ENCODE results near the gene TCIRG1.
"Not testable (repeated sequence)": the region's sequence is repeated elsewhere in the genome, so short reads cannot be mapped to it uniquely, and the experiment has no call there.

Gene TCIRG1

DNA sequence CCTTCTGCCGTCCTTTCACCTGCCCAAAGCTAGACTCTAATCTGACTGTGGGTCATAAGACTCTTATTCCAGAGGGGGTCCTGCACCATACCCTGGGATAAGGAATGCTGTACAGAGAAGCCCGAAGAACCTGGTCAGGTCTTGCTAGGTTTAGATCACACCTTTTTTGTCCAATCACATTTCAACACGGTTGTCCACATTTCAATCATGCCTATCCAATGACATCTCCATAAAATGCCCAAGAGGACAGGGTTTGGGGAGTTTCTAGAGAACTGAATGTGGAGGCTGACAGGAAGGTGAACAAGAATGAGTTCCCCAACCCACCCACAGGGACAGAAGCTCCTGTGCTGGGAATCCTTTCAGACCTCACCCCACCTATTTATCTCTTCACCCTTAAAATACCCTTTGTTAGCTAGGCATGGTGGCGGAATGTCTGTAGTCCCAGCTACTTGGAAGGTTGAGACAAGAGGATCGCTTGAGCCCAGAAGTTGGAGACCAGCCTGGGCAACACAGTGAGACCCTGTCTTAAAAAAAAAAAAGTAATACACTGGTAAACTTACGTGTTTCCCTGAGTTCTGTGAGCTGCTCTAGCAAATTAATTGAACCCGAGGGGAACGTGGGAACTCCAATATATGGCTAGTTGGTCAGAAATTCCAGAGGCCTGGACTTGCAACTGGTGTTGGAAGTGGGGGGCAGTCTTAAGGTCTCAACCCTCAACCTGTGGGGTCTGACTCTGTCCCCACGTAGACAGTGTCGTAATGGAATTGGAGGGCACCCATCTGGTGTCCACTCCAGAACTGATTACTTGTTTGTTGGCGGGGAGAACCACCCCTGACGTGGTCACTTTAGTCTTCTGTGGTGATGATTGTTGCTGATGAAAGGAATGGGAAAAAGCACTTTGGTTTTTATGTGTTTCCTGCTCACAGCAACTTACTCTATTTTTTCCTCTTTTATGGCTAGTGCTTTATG lies 17.8 kb downstream of the TCIRG1 start:
- no peak for DNase-seq

DNA sequence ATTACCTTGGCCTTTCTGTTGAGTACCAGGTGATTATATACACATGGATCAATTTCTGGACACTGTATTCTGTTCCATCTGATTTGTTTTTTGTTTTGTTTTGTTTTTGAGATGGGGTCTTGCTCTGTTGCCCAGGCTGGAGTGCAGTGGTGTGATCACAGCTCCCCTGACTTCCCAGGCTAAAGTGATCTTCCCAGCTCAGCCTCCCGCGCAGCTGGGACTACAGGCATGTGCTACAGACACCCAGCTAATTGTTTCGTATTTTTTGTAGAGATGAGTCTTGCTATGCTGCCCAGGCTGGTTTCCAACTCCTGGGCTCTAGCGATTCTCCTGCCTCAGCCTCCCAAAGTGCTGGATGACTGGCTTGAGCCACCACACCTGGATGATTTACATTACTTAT lies 19.0 kb downstream of the TCIRG1 start:
- DNase-seq = no peak

DNA sequence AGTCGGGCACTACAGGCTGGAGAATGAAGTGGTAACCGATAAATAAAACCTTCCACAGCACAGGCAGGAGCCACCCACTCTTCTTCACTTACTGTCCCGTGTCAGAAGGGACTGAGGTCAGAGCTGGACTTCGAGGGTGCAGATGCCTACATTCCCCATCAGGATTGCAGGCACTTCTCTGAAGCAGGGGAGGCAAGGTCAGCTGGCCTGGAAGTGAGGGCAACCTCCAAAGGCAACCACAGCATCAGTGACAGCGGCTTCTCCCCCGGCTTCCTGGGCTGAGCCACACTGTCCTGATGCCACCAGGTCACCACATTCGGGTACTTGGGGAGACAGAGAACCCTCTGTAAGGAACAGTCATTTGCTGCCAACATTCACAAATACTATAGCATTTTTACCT lies 22.7 kb downstream of the TCIRG1 start:
- DNase-seq = no peak

DNA sequence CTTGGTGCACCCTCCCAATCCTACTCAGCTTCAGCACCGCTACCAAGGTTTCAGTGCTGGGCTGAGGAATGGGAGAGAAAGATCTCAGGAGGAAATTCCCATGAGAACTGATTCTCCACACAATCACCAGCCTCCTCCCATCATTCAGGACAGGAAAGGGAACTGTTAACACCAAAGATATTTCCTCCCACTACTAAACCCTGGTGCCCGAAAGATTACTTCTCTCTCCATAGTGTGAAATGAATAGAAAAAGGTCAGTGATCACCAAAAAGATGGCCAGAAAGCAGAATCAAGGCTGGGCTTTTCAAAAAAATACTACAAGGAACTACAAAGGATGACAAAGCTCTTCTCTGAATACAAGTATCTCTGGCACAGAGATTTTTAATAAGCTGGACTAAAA lies 26.1 kb downstream of the TCIRG1 start:
- DNase-seq = no peak

DNA sequence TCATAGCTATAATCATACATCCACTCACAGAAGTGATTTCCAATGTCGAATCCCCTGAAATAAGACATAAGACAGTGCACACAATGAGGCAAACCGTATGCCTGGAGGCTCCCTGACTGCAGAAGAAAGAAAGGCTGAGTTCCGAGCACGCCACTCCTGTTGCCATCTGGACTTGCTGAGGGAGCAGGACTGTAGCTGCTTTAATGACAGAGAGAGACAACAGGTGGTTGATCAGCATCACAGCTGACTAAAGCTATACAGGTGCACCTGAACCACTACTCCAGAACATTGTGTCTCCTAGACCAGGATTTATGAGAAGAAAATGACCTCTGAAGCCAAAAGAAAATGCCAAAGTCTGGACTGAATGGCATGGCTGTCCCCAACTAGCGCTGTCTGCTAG lies 27.0 kb downstream of the TCIRG1 start:
- DNase-seq = no peak

DNA sequence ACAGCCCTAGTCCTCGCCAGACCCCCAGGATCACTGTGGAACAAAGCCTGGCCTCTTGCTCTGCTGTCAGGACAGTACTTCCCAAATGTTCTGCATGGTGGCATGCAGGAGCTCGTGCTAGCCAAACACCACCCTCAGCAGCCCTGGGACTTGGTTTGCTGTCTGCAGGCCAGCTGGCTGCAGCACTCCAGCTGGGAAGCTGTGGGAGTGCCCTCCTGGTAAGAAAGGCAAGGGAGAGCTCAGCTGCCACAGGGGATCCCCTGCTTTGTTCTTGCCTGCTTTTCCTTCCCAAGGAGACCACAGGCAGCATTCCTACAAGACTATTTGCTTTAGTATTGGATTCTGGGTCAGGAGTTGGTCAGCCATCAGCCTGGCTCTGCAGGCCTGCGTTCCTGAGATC lies 27.9 kb downstream of the TCIRG1 start:
- DNase-seq = no peak

DNA sequence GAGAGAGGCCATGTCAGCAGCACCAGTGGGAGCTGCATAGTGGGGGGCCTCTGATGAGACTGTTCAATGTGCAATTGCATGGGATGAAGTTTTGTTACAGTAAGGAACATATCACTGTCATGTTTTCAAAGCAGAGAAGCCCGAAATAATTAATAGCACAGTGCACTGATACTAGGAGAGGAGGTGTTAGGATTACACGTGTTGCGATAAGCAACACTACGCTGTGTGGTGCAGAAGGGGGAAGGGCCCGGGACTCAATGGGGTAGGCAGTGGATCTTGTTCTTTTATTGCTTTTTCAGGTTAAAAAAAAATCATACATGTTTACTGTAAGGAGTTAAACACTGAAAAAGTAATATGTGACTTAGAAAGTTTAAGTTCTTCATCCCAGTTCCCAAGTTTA lies 29.2 kb downstream of the TCIRG1 start:
- no peak for DNase-seq

DNA sequence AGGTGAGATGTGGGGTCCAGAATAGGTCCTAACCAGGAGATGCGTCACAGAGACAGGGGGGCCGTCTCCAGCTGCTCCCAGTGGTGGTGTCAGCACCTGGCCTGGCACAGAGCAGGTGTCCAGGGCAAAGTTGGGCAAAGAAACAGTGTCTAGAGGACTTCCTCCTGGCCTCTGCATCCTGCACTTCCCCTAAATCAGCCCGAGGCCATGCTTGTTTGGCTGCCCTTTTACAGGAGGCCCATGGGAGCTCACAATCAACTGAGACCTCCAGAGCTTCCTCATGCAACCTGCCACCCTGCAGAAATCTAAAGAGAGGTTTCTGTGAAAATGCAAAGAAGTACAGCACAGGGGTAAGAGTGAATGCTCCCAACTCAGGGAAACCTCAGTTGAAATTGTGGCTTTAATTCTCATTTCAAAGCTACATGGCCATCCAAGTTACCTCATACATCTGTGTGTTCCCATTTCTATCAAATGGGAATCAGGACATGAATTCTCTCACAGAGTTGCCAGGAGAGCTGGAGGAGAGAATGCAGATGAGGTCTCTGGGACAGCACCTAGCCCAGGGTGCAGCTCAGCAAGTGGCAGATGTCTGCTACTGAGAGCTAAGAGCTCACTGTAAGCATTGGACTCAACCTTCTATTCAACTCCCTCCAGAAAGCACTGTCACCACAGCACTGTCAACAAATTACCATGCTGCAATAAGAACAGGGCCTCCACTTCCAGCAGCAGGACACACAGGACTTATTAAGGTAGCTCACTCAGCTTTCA lies 32.6 kb downstream of the TCIRG1 start:
- DNase-seq = no peak

DNA sequence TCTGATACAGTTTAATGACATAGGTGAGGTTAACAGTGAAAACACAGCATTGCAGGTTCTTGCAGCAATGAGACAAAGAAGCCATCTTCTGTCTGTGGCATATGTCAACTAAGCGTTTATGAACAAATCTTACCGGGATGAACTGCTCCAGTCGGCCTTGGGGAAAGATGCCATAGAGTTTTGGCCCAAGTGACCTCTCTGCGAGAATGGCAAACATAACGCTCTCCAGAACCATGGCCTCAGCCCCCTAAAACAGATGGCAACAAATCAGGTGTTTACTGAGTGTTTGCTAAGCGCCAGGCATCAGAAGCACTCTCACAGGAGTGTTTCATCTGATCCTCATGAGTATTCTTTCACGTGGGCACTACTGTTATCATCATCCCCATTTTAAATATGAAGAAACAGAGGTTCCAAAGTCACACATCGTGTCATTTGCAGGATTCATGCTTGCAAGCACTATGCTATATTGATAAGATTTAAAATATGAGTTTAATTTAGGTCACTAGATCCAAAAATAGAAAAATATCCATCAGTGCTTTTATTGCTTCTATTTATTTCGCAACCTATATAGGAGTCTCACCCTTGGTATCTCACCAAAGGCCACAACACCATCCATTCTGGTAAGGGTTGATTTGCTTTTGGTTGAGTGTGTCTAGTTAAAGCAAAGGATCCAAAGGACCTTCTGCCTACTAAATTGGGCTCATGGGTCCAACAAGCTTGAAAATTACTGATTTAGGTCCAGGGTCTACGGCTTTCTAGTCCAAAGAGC lies 35.9 kb downstream of the TCIRG1 start:
- DNase-seq = no peak

DNA sequence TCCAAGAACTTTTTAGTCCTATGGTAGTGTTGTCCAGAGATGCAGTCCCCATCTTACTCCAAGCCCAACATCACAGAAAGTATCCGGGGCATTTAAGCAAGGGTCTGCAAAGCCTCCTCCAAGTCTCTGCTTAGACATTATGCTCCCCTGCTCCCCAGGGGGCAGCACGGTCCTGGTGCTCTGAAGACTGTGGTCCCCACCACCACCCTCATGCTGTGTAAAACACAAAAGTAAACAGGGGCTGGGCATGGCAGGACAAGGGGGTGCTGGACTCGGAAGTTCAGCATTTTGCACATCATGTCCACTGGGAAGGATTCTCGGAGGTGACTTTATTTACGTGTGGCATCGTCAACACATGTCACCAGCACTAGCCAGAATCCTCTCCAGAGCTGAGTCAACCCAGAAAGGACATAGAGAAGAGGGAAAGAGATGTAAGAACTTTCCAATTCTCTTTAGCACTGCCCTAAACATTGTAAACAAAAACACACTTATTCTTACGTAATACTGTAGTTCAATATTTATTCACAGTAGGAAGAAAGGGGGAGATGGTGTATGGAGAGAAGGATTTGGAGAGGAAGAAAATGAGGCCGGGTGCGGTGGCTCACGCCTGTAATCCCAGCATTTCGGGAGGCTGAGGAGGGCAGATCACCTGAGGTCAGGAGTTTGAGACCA lies 37.7 kb downstream of the TCIRG1 start:
- DNase-seq = no peak

DNA sequence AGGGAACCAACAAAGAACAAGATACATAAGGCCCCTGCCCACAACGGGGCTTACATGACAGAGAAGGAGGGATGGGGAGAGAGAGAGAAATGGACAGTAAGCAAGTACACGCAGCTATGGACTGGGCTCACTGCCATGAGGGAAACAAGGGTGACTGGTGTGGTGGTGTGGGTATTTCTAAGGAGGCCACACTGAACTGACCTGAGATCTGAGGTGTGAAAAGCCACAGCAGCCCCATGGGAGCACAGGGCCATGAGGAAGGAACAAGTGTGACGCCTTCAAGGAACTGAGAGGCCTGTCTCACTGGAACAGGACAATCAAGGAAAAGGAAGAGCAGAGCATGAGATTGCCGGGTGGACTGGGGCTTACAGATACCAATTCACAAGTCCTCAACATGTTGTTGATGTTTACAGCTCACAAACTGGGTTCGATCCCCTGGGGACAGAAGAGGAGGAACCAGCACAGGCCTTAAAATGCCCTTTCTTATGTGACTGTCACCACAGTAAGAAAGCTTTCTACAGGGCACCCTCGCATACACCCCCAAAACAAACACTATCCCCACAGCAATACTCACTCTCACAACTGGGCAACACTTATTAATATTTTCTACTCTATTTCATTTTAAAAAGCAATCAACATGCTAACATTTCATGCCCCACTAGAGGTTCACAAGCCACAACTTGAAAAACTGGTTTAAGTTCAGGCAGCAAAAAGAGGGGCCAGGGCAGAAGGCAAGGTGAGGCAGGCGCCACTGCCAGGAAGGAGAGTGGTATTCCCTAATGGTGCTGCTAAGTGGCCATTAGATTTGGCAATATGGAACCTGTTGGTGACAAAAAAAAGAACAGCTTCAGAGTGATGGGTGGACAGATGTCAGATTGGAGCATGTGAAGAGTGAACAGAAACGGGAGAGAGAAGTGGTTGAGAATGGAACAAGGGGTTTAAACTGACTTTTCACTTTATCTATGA lies 39.1 kb downstream of the TCIRG1 start:
- DNase-seq = no peak

DNA sequence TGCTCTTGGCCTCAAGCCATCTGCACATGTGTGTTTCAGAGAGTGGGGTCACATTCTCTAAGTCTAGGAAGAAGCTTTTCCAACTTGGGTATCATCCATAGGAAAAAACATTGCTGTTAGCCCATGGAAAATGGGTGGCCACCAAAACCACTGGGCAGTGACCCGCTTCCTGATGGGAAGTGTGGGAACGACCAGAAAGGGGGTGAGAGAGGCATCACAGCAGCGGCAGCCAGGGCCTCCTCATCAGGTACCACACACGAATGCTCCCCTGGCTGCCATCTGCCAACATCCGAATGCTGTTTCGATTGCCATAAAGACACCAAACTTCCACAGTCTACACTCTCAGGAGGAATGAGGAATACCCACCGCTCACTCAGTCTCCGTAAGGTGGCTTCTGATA lies 42.0 kb downstream of the TCIRG1 start:
- DNase-seq = no peak

DNA sequence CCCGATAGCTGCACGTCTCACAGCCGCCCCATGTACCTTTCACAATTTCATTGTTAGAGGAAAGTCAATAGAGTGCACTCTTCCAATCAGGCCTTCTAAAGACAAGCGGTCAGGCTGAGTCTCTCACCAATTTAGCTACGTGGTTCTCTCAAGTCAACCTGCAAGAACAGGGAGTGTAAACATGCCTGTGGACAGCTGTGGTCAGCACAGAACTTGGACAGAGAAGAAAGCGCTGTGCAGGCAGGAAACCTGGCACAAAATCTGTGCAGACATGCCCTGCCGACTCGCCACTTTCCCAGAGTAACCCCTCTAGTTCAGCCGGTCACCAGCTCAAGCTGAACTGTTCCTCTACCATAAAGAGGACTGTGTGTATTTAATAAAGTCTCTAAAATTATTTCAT lies 42.9 kb downstream of the TCIRG1 start:
- DNase-seq = no peak

DNA sequence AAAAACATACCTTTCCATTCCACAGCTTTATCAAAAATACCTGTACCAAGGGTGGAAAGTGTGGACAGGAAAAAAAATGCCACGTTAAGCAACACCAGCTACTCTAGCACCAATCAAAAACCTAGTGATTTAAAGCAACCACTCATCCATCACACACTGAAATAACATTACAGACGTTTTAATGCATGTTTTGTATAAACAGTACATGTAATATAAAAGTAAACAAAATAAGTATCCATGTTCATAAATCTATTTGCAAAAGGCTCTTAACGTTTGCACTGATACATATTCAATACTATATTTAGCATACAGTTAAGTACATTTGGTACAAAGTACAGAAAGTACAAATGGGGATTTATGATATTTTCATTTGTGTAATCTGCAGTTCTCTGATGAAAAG lies 43.7 kb downstream of the TCIRG1 start:
- DNase-seq = no peak

DNA sequence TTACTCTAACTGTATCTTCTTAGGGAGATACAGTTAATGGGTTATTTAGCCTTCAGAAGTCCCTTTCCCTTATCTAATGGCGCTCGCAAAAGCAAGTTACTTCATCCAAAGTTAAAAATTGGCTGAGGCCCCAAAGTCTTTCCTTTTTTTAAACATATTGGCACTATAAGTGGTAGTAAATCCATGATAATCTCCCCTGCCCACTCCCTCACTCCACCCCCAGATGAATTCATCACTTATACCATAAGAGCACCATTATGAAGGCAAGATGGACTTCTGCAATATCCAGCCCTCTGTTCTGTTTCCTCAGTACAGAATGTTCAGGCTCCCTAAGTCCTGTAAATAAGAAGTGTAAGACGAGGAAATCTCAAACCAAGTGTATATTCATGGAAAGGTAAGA lies 44.7 kb downstream of the TCIRG1 start:
- no peak for DNase-seq

DNA sequence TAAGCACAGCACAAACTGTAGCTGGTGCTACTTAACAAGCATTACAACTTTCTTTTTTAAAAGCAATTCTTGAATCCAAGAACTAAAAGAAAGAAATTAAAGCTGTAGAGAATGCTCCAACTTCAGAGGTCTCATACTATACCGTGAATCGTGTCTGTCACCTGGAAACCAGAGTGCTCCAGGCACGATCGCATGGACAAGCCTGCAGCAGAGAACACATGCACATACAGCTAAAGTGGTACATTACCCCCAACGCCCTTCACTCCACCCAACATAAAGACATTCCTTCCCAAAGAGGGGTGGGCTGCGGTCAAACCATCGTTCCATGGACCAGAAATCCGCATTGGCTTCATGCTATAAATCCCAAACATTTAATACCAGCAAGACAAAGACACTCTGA lies 50.9 kb downstream of the TCIRG1 start:
- no peak for DNase-seq

DNA sequence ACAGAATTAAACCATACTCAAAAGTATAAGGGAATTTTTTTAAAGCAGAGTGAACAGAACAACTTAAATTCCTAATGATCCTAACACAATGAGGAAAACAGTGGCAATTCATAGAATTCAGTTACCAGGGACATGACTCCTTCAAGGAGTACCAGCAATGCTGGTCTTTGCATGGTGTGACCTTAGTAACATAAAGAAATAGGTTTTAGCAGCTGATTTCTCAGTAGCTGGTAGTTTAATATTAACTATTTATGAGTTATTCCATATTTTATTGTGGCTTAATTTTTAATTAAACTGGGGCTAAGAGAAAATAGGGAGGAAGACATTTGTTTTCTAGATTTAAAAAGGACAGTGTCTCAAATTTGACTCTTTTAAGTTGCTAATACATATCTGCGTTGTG lies 51.5 kb downstream of the TCIRG1 start:
- DNase-seq = no peak

DNA sequence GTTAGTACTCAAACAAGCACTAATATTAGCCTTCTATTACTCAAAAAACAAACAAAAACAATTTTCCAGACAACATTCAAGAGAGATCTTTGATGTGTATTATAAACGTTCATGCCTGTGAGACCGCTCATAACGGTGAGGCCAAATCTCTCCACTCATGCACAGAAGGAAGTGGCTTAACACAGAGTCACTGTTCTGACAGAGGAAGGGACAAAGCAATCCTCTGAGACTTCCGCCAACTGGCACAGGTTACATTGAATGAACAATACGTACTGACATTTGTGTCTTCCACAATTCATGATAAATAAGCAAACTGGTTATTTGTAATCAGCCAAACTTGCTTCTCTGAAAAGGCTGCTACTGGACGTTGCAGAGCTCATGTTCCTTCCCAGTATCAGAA lies 51.9 kb downstream of the TCIRG1 start:
- DNase-seq = no peak

DNA sequence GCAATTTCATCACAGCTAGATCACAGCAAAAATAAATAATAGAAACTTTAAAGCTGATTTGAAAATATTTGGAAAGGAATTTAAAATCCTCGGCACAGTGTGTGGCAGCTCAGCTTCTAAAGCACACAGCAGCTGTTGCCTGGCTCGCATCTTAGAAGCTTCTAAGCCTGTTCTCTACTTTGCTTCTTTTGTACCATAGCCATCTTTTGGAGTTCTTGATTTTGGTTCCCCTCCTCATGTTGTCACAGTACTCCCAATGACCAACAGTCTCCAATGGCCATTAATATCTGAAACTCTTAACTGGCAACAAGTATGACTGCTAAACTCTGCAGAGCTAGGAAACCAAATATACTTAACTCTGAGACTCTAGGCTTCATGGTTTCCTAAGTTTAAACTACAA lies 53.6 kb downstream of the TCIRG1 start:
- no peak for DNase-seq

DNA sequence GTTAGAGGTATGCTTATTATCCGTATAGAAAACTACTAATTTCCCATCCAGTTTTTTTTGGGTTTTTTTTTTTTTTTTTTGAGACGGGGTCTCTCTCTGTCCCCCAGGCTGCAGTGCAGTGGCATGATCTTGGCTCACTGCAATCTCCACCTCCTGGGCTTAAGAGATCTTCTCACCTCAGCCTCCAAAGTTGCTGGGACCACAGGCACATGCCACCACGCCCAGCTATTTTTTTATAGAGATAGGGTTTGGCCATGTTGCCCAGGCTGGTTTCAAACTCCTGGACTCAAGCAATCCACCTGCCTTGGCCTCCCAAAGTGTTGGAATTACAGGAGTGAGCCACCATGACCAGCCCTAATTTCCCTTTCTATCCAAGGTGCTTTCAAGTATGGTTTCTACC lies 54.1 kb downstream of the TCIRG1 start:
- not testable (repeated sequence) for DNase-seq

DNA sequence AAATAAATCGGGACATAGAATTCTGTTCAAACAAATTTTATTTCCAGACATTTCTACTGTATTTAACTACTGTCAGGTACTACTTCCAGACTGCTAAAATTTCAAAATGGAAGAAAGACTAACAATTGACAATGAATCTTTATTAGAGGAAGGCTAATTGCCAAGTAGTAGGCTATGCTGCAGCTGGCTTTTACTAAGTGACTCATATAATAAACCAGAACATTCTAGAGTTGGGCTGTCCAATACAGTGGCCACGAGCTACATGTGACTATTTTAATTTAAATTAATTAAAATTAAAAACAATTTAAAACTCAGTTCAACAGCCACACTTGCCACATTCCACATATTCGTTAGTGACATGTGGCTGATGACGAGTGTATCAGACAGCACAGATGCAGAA lies 54.7 kb downstream of the TCIRG1 start:
- no peak for DNase-seq

DNA sequence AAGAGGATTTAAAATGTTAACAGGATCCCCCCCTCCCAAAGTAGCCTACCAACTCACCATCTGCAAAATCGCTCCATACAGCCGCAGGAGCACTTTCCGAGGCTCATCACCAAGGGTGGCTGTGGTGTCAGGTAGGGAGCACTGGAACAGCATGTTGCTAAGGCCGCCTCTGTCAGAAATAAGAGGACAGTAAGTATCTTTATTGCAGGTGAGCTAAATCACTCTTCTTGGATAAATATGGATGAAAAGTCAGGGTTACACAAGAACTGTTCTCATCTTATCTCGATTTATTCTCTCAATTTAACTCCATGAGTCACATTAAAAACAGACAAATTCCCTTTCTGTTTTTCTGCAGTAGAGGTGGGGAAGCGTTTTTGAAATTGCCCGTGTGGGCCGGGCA lies 58.1 kb downstream of the TCIRG1 start:
- no peak for DNase-seq

Measured in fibroblast of skin of right quadriceps (primary cell).